ENCODE measurements around the gene PLK4. TPM values are rescaled to one million over a fixed set of nuclear protein-coding genes. Genes with fewer than 3 reads are reported as not detected.

Gene PLK4
- 10 to 100 TPM; 21.4 to 23.2 (median 22.2) TPM for polyA plus RNA-seq (ENCODE audit: insufficient read length in 3 of 3)
- long read RNA-seq, donor 1, partial matches to known transcripts: 0 of 4 reads
- long read RNA-seq, donor 1, other reads (novel, unspliced or antisense): 0 of 4 reads
- long read RNA-seq, donor 2, partial matches to known transcripts: 5 of 8 reads
- long read RNA-seq, donor 2, other reads (novel, unspliced or antisense): 0 of 8 reads
- long read RNA-seq, donor 3, partial matches to known transcripts: 0 of 4 reads
- long read RNA-seq, donor 3, other reads (novel, unspliced or antisense): 0 of 4 reads
- long read RNA-seq, donor 4, transcript PLK4-206 (6 exons, 811 nt): major isoform, 8 of 9 reads
- long read RNA-seq, donor 4, partial matches to known transcripts: 0 of 9 reads
- long read RNA-seq, donor 4, other reads (novel, unspliced or antisense): 0 of 9 reads
- long read RNA-seq, donor 5: 0 reads
- long read RNA-seq, donor 6, partial matches to known transcripts: 0 of 2 reads
- long read RNA-seq, donor 6, other reads (novel, unspliced or antisense): 0 of 2 reads
- long read RNA-seq, donor 7, partial matches to known transcripts: 0 of 2 reads
- long read RNA-seq, donor 7, other reads (novel, unspliced or antisense): 0 of 2 reads
- long read RNA-seq, donor 8, partial matches to known transcripts: 0 of 2 reads
- long read RNA-seq, donor 8, other reads (novel, unspliced or antisense): 0 of 2 reads
- long read RNA-seq, donor 9, transcript PLK4-206 (6 exons, 811 nt): major isoform, 6 of 8 reads
- long read RNA-seq, donor 9, partial matches to known transcripts: 0 of 8 reads
- long read RNA-seq, donor 9, other reads (novel, unspliced or antisense): 0 of 8 reads
- long read RNA-seq, donor 10, partial matches to known transcripts: 0 of 4 reads
- long read RNA-seq, donor 10, other reads (novel, unspliced or antisense): 0 of 4 reads
- long read RNA-seq, donor 11, partial matches to known transcripts: 0 of 1 reads
- long read RNA-seq, donor 11, other reads (novel, unspliced or antisense): 0 of 1 reads
- long read RNA-seq, donor 12, transcript PLK4-206 (6 exons, 811 nt): major isoform, 13 of 21 reads
- long read RNA-seq, donor 12, partial matches to known transcripts: 7 of 21 reads
- long read RNA-seq, donor 12, other reads (novel, unspliced or antisense): 0 of 21 reads
- long read RNA-seq, donor 13, partial matches to known transcripts: 0 of 2 reads
- long read RNA-seq, donor 13, other reads (novel, unspliced or antisense): 0 of 2 reads
- long read RNA-seq, donor 14, partial matches to known transcripts: 0 of 3 reads
- long read RNA-seq, donor 14, other reads (novel, unspliced or antisense): 0 of 3 reads
- long read RNA-seq, donor 15, partial matches to known transcripts: 5 of 9 reads
- long read RNA-seq, donor 15, other reads (novel, unspliced or antisense): 0 of 9 reads
- long read RNA-seq, donor 16, partial matches to known transcripts: 5 of 10 reads
- long read RNA-seq, donor 16, other reads (novel, unspliced or antisense): 0 of 10 reads

- DNase-seq: peak; percentile 96
These were observed at the start of gene PLK4 for GRCh38 chr4:127880763-127881562. Gene PLK4, plus strand, starts transcription at chr4:127880893. Its CDS starts 242 bp downstream, at chr4:127881135.

- DNase-seq: no peak
These were observed 48.1 kb upstream of the PLK4 start for GRCh38 chr4:127832585-127832984.

GRCh38 chr4:127843704-127844600, 36.7 kb upstream of the PLK4 start:
- no peak for DNase-seq

GRCh38 chr4:127844601-127845116, 36.0 kb upstream of the PLK4 start:
- no peak for DNase-seq

GRCh38 chr4:127846061-127846460, 34.6 kb upstream of the PLK4 start:
- DNase-seq: no peak

- no peak for DNase-seq
These were observed 33.9 kb upstream of the PLK4 start for GRCh38 chr4:127846765-127847164.

GRCh38 chr4:127849505-127850234, 31.0 kb upstream of the PLK4 start:
- DNase-seq: no peak

- no peak for DNase-seq
These were observed 28.0 kb upstream of the PLK4 start for GRCh38 chr4:127852661-127853060.

GRCh38 chr4:127856196-127856812, 24.4 kb upstream of the PLK4 start:
- DNase-seq: no peak

- no peak for DNase-seq
These were observed 23.8 kb upstream of the PLK4 start for GRCh38 chr4:127856813-127857447.

GRCh38 chr4:127857641-127858040, 23.1 kb upstream of the PLK4 start:
- DNase-seq: no peak

GRCh38 chr4:127868196-127868595, 12.5 kb upstream of the PLK4 start:
- DNase-seq: no peak

- DNase-seq: no peak
These were observed 10.4 kb upstream of the PLK4 start for GRCh38 chr4:127870281-127870680.

- DNase-seq: no peak
These were observed 10.0 kb upstream of the PLK4 start for GRCh38 chr4:127870688-127871087.

GRCh38 chr4:127875791-127876190, 4.9 kb upstream of the PLK4 start:
- no peak for DNase-seq

GRCh38 chr4:127881563-127881864, 821 bp downstream of the PLK4 start:
- no peak for DNase-seq

- DNase-seq: no peak
These were observed 7.9 kb downstream of the PLK4 start for GRCh38 chr4:127888559-127888958.

- no peak for DNase-seq
These were observed 9.2 kb downstream of the PLK4 start for GRCh38 chr4:127889903-127890302.
